Activated CD8-positive, alpha-beta memory T cell treated with anti-CD3 and anti-CD28 coated beads for 1 hour (primary cell): ENCODE results near the gene DDX41.
"Not testable (repeated sequence)": the region's sequence is repeated elsewhere in the genome, so short reads cannot be mapped to it uniquely, and the experiment has no call there.

ENCODE experiments used
- DNase-seq, 2 donors: peaks; one replicate each; pipeline ENCODE4 v3.0.0-alpha.2; 2020; ENCODE audit warnings: low read depth in 1 of 2; ENCODE audit errors: extremely low read depth in 1 of 2

The DDX41 gene

DNA sequence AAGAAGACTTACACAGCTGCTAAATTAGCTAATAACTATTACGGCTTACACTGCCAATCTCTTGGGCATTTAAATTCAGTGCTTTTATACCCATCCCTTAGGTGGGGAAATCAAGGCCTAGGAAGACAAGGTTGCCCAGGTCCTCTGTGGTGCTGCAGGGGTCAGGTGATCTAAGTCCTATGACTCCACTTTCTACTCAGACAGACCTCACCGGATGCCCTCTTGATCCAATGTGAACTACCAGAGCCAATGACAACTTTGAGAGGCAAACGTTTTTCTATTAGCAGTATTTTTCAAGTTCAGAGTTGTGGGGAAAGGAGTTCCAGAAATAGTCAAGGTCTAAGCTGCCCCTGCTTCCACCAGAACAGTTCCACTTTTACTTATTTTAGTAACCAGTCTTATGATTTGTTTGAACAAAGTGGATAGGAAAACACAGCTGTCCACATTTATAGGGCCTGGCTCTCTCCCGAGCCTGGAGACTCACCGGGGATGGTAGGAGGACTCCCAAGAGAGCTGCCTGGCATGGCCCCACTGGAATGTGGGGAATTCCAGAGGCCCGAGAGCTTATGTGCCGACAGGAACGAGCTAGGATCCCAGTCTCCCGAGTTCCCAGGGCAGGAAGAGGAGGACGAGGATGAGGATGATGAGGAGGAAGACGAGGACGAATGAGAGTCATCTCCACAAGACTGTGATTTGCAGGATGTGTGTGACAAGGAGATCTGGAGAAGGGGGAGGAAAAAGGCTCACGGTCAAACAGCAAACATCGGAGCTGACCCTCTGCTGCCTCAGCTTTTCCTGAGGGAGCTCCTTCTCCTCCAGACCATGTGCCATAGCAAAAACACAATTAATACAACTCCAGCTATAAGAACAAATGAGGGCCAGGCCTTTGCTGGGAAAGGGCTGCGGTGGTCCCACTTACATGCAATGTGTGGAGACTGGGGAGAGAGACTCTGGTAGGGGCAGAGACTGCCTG, 20.9 kb upstream of the DDX41 start:
- DNase-seq = no peak

DNA sequence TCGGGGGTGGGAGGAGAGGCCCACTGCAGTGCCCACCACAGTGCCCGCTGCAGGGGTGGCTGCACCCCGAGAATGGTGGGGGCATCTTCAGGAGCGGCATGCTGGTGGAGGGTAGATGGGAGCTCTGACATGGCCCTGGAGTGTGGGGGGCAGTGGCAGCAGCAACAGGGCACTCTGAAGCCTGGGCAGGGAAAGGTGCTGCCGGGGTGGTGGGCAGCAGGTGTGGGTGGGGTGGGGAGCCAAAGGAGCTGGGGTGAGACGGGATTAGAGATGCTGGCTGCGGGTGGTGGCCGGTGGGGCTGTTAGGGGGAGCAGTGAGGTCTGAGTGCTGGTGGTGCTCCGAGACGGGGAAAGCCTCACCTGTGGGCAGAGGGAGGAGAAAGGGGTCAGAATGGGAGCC, 19.6 kb upstream of the DDX41 start:
- DNase-seq = no peak

- no peak for DNase-seq
Measured at GRCh38 chr5:177535125-177535524, 18.4 kb upstream of the DDX41 start.

DNA sequence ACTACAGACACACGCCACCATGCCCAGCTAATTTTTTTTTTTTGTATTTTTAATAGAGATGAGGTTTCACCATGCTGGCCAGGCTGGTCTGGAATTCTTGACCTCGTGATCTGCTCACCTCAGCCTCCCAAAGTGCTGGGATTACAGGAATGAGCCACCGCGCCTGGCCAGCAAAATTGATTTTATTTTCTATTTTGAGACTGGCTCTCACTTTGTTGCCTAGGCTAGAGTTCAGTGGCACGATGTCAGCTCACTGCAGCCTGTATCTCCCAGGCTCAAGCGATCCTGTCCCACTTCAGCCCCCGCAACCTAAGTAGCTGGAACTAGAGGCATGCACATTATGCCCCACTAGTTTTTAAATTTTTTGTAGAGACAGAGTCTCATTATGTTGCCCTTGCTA, 17.7 kb upstream of the DDX41 start:
- not testable (repeated sequence) for DNase-seq

GRCh38 chr5:177531209-177531940, 14.6 kb upstream of the DDX41 start:
- no peak for DNase-seq

- no peak for DNase-seq
Measured at GRCh38 chr5:177530638-177531037, 13.9 kb upstream of the DDX41 start.

DNA sequence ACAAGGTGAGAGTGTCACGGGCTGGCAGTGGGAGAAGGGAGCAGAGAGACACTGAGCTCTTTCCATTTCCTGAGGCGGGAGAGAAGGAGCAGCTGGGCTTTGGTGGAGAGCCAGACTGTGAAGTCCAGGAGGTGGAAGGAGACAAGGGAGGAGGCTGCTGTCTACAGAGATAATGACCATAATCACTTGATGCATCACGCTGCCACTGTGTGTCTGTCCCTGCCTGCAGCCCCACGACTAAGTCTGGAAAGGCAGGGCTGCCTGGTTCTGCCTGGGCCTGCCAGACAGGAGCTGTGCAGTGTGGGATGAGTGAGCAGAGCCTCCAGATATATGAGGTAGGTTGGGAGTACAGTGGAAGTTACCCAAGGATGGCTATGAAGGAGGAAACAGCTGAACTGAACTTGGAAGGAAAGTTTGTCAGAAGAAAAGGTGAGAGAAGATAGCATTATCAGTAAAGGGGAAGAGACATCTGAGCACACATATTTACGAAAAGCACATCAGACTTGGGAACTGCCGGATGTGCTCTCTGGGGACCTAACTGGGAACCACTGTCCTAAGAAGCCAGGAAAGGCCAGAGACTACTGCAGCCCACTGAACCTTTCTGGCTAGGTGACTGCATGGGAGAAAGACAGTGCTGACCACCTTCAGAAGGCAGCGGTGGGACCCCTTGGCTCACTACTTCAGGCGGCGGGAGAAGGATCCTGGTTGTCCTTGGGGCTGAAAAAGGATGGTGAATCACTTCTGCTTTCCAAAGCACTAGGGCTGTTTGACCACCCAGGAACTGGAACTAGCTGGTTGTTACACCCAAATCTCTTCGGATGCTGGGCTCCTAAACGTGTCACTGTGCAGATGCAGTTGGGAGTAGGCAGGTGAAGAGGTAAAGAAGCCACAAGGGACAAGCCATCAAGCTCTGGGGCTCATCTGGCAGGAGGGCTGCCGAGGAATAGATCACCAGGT, 12.8 kb upstream of the DDX41 start:
- DNase-seq = no peak

DNA sequence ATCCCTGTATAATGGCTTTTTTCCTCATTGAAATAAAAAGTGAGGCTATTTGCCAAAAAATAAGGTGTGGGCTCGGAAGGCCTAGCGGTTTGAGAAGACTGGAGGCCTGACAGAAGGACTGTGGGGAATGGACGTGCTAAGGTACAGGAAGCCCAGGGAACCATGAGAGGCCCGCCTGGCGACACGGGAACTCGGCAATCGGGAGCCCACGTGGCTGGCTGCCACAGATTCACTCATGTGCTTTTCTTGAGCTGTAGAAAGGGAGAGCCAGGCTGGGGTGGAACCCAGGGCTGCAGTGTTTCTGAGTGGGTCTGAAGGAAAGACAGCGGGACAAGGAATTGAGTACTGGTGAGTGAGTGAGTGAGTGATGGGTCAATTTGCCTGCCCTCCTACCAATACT, 11.9 kb upstream of the DDX41 start:
- DNase-seq = no peak

DNA sequence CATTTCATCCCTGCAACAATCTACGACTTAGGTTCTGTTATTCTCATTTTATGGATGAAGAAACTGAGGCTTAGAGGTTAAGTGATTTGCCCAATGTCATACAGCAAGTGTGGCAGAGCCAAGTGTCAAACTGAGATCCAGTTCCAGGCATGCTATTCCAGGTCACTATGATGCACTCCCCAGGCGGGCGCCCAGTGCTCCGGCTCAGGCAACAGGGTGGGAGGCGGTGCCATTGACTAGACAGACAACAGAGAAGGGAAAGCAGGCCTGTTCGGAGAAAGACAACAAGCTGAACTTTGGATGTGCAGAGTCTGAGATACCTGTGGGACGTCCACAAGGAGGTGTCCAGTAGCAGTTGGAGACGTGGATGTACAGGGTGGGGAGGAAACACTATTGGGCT, 10.8 kb upstream of the DDX41 start:
- DNase-seq = no peak

GRCh38 chr5:177526791-177527190, 10.0 kb upstream of the DDX41 start:
- no peak for DNase-seq

GRCh38 chr5:177526191-177526590, 9.4 kb upstream of the DDX41 start:
- no peak for DNase-seq

DNA sequence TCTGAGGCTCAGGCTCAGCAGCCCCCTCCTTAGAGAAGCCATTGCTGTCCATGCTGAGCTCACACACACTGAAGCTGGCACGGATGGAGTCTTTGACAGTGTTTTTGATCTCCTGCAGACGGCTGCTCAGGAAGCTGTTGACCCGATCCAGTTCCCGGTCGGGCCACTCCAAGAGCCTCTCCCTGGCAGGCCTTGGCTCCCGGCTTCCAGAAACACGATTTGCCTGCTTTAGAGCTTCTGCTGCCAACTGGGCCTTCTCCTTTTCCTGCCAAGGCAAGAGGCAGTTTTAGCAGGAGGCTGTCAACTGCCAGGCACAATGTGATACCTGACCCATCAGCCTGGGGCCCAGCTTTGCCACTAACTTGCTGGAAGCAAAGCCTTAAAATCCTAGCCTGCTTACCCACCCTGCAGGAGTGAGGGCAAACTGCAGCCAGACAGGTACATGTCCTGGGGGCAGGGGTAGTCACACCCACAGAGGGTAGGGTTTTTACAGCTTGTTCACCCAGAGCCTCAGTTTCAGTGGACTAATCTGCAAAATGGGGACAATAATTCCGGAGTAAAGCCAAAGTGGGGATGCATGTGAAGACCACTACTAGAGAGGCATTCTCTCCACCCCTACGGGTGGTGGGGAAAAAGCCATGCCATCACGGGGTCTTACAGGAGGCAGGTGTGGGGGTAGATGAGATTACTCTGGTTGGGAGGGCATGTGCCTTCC, 8.3 kb upstream of the DDX41 start:
- no peak for DNase-seq

DNA sequence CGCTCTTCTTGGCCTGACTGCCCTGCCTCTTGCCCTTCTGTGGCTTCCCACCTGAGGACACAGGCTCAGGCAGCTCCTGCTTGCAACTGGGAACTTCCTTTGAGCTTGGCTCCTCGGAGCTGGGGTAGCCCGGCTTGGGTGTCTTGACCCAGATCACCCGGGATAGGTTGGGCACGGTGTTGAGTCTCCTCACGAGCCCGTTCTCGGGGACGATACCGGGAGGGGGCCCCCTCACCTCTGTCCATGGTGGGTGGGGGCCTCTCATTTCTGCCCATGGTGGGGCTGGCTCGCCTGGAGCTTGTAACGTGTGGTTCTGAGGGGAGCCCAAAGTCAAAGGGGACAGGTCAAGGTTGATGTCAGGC, 7.8 kb upstream of the DDX41 start:
- no peak for DNase-seq

DNA sequence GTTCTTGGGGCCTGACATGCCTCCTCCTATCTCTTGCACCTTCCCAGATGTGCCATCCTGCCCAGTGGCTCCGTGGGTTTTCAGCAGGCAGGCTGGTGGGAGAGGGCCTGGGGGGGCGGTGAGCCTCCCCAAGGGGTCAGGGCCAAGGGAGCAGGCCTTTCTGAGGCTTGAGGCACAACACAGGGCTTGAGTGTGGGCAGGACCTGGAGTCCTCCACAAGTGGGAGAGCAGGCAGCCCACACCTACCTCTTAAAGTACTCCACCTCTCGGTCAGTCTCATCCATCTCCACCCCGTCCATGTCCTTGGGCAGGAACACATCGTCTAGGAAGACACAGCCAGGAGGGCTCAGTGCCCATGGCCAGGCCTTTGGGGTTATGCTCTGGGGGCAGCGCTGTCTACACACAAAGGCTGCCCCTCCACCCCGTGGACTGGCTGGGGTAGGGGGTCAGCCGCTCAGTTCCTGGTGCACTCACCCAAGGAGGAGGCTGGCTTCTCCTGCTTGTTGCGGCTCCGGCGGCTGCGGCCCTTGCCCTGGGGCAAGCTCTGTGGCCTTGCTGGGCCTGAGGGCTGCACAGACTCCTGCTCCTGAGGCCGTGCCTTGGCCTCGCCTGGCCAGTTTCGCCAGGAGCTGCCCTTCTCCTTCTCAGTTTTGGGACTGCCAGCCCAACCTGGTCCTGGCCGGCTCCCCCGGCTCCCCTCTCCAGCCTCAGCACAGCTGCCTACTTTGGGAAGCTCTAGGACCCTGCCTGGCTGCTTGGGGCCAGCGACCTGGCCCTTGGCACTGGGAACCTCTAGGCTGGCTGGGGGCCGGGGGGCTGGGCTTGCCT, 7.2 kb upstream of the DDX41 start:
- no peak for DNase-seq

DNA sequence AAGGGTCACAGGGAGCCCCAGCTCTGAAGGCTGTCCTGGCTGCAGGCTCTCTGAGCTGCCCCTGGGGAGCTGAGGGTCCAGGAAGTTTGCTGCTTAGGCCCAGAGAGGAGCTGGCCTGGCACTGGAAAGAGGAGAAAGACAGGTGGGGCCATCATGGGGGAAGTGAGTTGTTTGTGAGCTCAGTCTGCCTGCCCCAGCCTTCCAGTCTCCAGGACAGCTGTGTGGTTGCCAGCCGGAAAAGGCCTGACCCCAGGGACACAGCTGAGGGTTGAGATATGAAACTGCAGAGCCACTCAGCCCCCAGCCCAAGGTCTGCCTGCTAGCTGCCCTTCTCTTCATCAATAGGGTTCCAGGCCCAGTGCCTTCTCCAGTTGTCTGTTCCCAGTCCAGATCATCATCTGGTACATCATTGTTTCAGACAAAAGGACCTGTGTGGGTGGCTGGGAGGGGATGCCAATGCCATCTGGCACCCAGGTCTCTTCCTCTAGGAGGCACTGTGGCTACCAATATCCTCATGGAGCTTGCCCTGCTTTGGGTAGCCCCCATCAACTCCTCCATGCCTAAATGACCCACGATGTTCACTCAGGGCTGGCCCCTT, 4.3 kb upstream of the DDX41 start:
- DNase-seq = no peak

- no peak for DNase-seq
Measured at GRCh38 chr5:177520271-177520670, 3.5 kb upstream of the DDX41 start.

- DNase-seq = no peak
Measured at GRCh38 chr5:177519463-177520235, 2.9 kb upstream of the DDX41 start.

GRCh38 chr5:177515580-177515979, 1.2 kb downstream of the DDX41 start:
- DNase-seq = no peak
